Endothelial cell of umbilical vein (primary cell): Measurements from ENCODE around the gene BBX.

Source experiments
- CTCF ChIP-seq, 2 donors: IDR thresholded peaks; 1 replicate in 1 of 2; 2 replicates in 1 of 2; pipeline ENCODE4 v1.5.1; 2011; ENCODE audit warnings: low read length in 2 of 2, mild to moderate bottlenecking in 2 of 2, moderate library complexity in 2 of 2, control low read depth in 1 of 2, inconsistent platforms in 1 of 2, low read depth in 1 of 2; ENCODE audit not compliant: insufficient read depth in 1 of 2; ENCODE audit errors: extremely low read depth in 1 of 2
- EZH2 ChIP-seq: IDR thresholded peaks from 2 replicates; pipeline ENCODE4 v1.6.1; 2012; ENCODE audit warnings: borderline replicate concordance, low read depth, mild to moderate bottlenecking, moderate library complexity, low read length, inconsistent platforms; ENCODE audit not compliant: severe bottlenecking
- JUN ChIP-seq: IDR thresholded peaks from 2 replicates; pipeline ENCODE4 v1.6.1; 2011; ENCODE audit warnings: borderline replicate concordance, low read depth; ENCODE audit not compliant: insufficient read length, insufficient read depth
- MAX ChIP-seq: IDR thresholded peaks from 2 replicates; pipeline ENCODE4 v1.6.1; 2011; ENCODE audit not compliant: insufficient read depth, insufficient read length
- MYC ChIP-seq: IDR thresholded peaks from one replicate; pipeline ENCODE4 v1.6.1; 2011; ENCODE audit warnings: mild to moderate bottlenecking, low read depth, low read length
- POLR2A ChIP-seq: IDR thresholded peaks from 2 replicates; pipeline ENCODE4 v1.6.1; 2012; ENCODE audit warnings: low read depth, mild to moderate bottlenecking, control low read depth, low read length
- POLR2AphosphoS5 ChIP-seq: IDR thresholded peaks from 2 replicates; pipeline ENCODE4 v1.6.1; 2012; ENCODE audit warnings: low read depth, mild to moderate bottlenecking, control low read depth, low read length, moderate library complexity; ENCODE audit not compliant: insufficient read depth

DNA sequence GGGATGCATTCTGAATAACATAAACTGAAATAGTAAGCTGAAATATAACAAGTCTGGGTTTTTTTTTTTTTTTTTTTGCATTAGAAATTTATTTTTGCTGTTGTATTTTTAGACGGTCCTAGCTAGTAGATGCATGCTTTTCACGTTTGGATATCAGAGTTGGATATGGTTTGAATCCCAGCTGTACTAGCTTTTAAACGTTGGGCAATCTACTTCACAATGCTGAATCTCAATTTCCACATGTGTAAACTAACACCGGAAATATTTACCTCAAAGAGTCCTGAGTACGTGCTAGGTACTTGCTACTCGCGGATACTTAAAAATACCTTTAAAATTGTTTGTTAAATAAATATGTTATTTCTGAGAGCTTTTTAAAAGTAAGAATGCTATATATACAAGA is 139.8 kb downstream of the BBX start:
- TF ChIP-seq POLR2A: no peak
- no peak for TF ChIP-seq CTCF (IDR thresholded peaks at IDR 0.05; ENCODE audit: extremely low read depth in 1 of 2, insufficient read depth in 1 of 2, low read depth in 1 of 2, low read length in 2 of 2)
- TF ChIP-seq POLR2AphosphoS5: no peak
- no peak for TF ChIP-seq MYC
- TF ChIP-seq JUN: no peak
- no peak for TF ChIP-seq EZH2
- no peak for TF ChIP-seq MAX
